GM12891 (cell line): ENCODE measurements around the gene KCNJ10.

Experiments
- PAX5 ChIP-seq: IDR thresholded peaks from 2 replicates; pipeline ENCODE4 v1.6.1; 2011; ENCODE audit warnings: low read length, moderate library complexity, mild to moderate bottlenecking; ENCODE audit not compliant: insufficient read depth, severe bottlenecking
- POLR2A ChIP-seq: IDR thresholded peaks from 2 replicates; pipeline ENCODE4 v1.6.1; 2011; ENCODE audit warnings: low read depth, low read length, control low read depth
- POLR2AphosphoS5 ChIP-seq: IDR thresholded peaks from 2 replicates; pipeline ENCODE4 v1.6.1; 2011; ENCODE audit warnings: low read depth, low read length, control low read depth
- TAF1 ChIP-seq: IDR thresholded peaks from 2 replicates; pipeline ENCODE4 v1.6.1; 2011; ENCODE audit warnings: low read depth, low read length, control low read depth

- TF ChIP-seq POLR2A (no peak), POLR2AphosphoS5 (no peak), PAX5 (no peak), TAF1 (no peak)
Measured at GRCh38 chr1:160052936-160053335, 17.0 kb downstream of the KCNJ10 start.
